Measurements from ENCODE around the gene HSF2BP. TPM values are rescaled to one million over a fixed set of nuclear protein-coding genes. Genes with fewer than 3 reads are reported as not detected.
A peak's percentile ranks its signal among the peaks of the same experiment; 100 is the strongest.

HSF2BP gene
- total and polyA plus RNA-seq, 5 donors: 0.18 to 0.42 (median 0.34) TPM

GRCh38 chr21:43635436-43635835 lies 23.9 kb downstream of the HSF2BP start:
- Histone ChIP-seq H3K4me1 (ENCODE audit: control insufficient read depth, insufficient read depth, low read length) (no peaks in the 10 kb centered on the region), H3K4me3 (ENCODE audit: low read length) (no peak overlapping the region), H3K9me3 (ENCODE audit: control insufficient read depth, low read length) (no peaks in the 10 kb centered on the region), H3K27me3 (ENCODE audit: control insufficient read depth, insufficient read depth) (no peaks in the 10 kb centered on the region), H3K27ac (ENCODE audit: low read length) (no peak overlapping the region)
- DNase-seq: no peak
- WGBS: 96% methylated on average over 7 of the region's 7 CpGs
- no peak for ATAC-seq
- intact Hi-C loops (cut with DNase I): no loop called here

GRCh38 chr21:43634618-43635017 lies 24.7 kb downstream of the HSF2BP start:
- WGBS: 72% methylated on average over 5 of the region's 5 CpGs
- no peak for DNase-seq
- Histone ChIP-seq H3K27ac (ENCODE audit: low read length) (no peak overlapping the region), H3K27me3 (ENCODE audit: control insufficient read depth, insufficient read depth) (no peaks in the 10 kb centered on the region), H3K4me1 (ENCODE audit: control insufficient read depth, insufficient read depth, low read length) (no peaks in the 10 kb centered on the region), H3K4me3 (ENCODE audit: low read length) (no peak overlapping the region), H3K9me3 (ENCODE audit: control insufficient read depth, low read length) (no peaks in the 10 kb centered on the region)
- intact Hi-C loops (cut with DNase I): no loop called here
- ATAC-seq: no peak

GRCh38 chr21:43632373-43632905 lies 26.8 kb downstream of the HSF2BP start:
- WGBS: 65% methylated on average over 5 of the region's 5 CpGs
- H3K27ac ChIP-seq (ENCODE audit: low read length): no peak overlapping the region

GRCh38 chr21:43631411-43632107 lies 27.7 kb downstream of the HSF2BP start:
- DNase-seq (no peak), ATAC-seq (no peak)
- H3K4me3 ChIP-seq (ENCODE audit: low read length): no peak overlapping the region
- H3K9me3 ChIP-seq (ENCODE audit: control insufficient read depth, low read length): no peaks in the 10 kb centered on the region
- no peaks in the 10 kb centered on the region for H3K27me3 ChIP-seq (ENCODE audit: control insufficient read depth, insufficient read depth)
- no peaks in the 10 kb centered on the region for H3K4me1 ChIP-seq (ENCODE audit: control insufficient read depth, insufficient read depth, low read length)
- intact Hi-C loops (cut with DNase I): no loop called here
- 92% methylated on average over 13 of the region's 14 CpGs for WGBS
- no peak overlapping the region for H3K27ac ChIP-seq (ENCODE audit: low read length)

More at GRCh38 chr21:43632373-43632905, 26.8 kb downstream of the HSF2BP start:
- Histone ChIP-seq H3K4me3 (ENCODE audit: low read length) (no peak overlapping the region), H3K27me3 (ENCODE audit: control insufficient read depth, insufficient read depth) (no peaks in the 10 kb centered on the region), H3K9me3 (ENCODE audit: control insufficient read depth, low read length) (no peaks in the 10 kb centered on the region), H3K4me1 (ENCODE audit: control insufficient read depth, insufficient read depth, low read length) (no peaks in the 10 kb centered on the region)
- intact Hi-C loops (cut with DNase I): no loop called here
- no peak for ATAC-seq
- no peak for DNase-seq

- intact Hi-C loops (cut with DNase I): no loop called here
- no peak for ATAC-seq
- DNase-seq: no peak
- Histone ChIP-seq H3K4me3 (ENCODE audit: low read length) (no peak overlapping the region), H3K9me3 (ENCODE audit: control insufficient read depth, low read length) (no peaks in the 10 kb centered on the region), H3K4me1 (ENCODE audit: control insufficient read depth, insufficient read depth, low read length) (no peaks in the 10 kb centered on the region), H3K27ac (ENCODE audit: low read length) (no peak overlapping the region), H3K27me3 (ENCODE audit: control insufficient read depth, insufficient read depth) (no peaks in the 10 kb centered on the region)
- 93% methylated on average over 2 of the region's 2 CpGs for WGBS
These were observed 31.8 kb downstream of the HSF2BP start for GRCh38 chr21:43627527-43627926.

- WGBS: 31% methylated on average over 3 of the region's 3 CpGs
These were observed 32.9 kb downstream of the HSF2BP start for GRCh38 chr21:43626390-43626789.

GRCh38 chr21:43624339-43624738 lies 34.9 kb downstream of the HSF2BP start:
- H3K27ac ChIP-seq (ENCODE audit: low read length): no peak overlapping the region

More at GRCh38 chr21:43626390-43626789, 32.9 kb downstream of the HSF2BP start:
- H3K27me3 ChIP-seq (ENCODE audit: control insufficient read depth, insufficient read depth): no peaks in the 10 kb centered on the region
- DNase-seq (no peak), ATAC-seq (peak in 1 of 2 donors; percentile 64)
- no peak overlapping the region for H3K4me3 ChIP-seq (ENCODE audit: low read length)
- no peak overlapping the region for H3K27ac ChIP-seq (ENCODE audit: low read length)
- H3K4me1 ChIP-seq (ENCODE audit: control insufficient read depth, insufficient read depth, low read length): no peaks in the 10 kb centered on the region
- intact Hi-C loops (cut with DNase I): no loop called here
- no peaks in the 10 kb centered on the region for H3K9me3 ChIP-seq (ENCODE audit: control insufficient read depth, low read length)

GRCh38 chr21:43623588-43623987 lies 35.7 kb downstream of the HSF2BP start:
- no peak overlapping the region for H3K27ac ChIP-seq (ENCODE audit: low read length)
- intact Hi-C loops (cut with DNase I): no loop called here
- no peak overlapping the region for H3K4me3 ChIP-seq (ENCODE audit: low read length)
- ATAC-seq (no peak), DNase-seq (no peak)
- H3K27me3 ChIP-seq (ENCODE audit: control insufficient read depth, insufficient read depth): no peaks in the 10 kb centered on the region
- no peaks in the 10 kb centered on the region for H3K4me1 ChIP-seq (ENCODE audit: control insufficient read depth, insufficient read depth, low read length)
- peaks cover 2% of the 10 kb centered on the region for H3K9me3 ChIP-seq (ENCODE audit: control insufficient read depth, low read length)
- WGBS: 95% methylated on average over 2 of the region's 2 CpGs

More at GRCh38 chr21:43624339-43624738, 34.9 kb downstream of the HSF2BP start:
- no peaks in the 10 kb centered on the region for H3K27me3 ChIP-seq (ENCODE audit: control insufficient read depth, insufficient read depth)
- 85% methylated on average over 4 of the region's 4 CpGs for WGBS
- intact Hi-C loops (cut with DNase I): no loop called here
- no peak overlapping the region for H3K4me3 ChIP-seq (ENCODE audit: low read length)
- DNase-seq (no peak), ATAC-seq (peak in 1 of 2 donors; percentile 31)
- no peaks in the 10 kb centered on the region for H3K4me1 ChIP-seq (ENCODE audit: control insufficient read depth, insufficient read depth, low read length)
- peaks cover 2% of the 10 kb centered on the region for H3K9me3 ChIP-seq (ENCODE audit: control insufficient read depth, low read length)

- Histone ChIP-seq H3K4me3 (ENCODE audit: low read length) (no peak overlapping the region), H3K27me3 (ENCODE audit: control insufficient read depth, insufficient read depth) (no peaks in the 10 kb centered on the region), H3K27ac (ENCODE audit: low read length) (no peak overlapping the region), H3K4me1 (ENCODE audit: control insufficient read depth, insufficient read depth, low read length) (no peaks in the 10 kb centered on the region), H3K9me3 (ENCODE audit: control insufficient read depth, low read length) (peaks cover 2% of the 10 kb centered on the region)
- no peak for ATAC-seq
- 83% methylated on average over 2 of the region's 2 CpGs for WGBS
- no peak for DNase-seq
- intact Hi-C loops (cut with DNase I): no loop called here
These were observed 36.5 kb downstream of the HSF2BP start for GRCh38 chr21:43622796-43623195.

GRCh38 chr21:43619856-43620255 lies 39.4 kb downstream of the HSF2BP start:
- H3K4me3 ChIP-seq (ENCODE audit: low read length): no peak overlapping the region
- no peaks in the 10 kb centered on the region for H3K4me1 ChIP-seq (ENCODE audit: control insufficient read depth, insufficient read depth, low read length)
- ATAC-seq: no peak
- DNase-seq: no peak
- H3K9me3 ChIP-seq (ENCODE audit: control insufficient read depth, low read length): peaks cover 2% of the 10 kb centered on the region
- WGBS: 89% methylated on average over 4 of the region's 4 CpGs
- H3K27me3 ChIP-seq (ENCODE audit: control insufficient read depth, insufficient read depth): no peaks in the 10 kb centered on the region
- H3K27ac ChIP-seq (ENCODE audit: low read length): no peak overlapping the region
- intact Hi-C loops (cut with DNase I): no loop called here

GRCh38 chr21:43619344-43619743 lies 39.9 kb downstream of the HSF2BP start:
- H3K9me3 ChIP-seq (ENCODE audit: control insufficient read depth, low read length): peaks cover 2% of the 10 kb centered on the region
- no peaks in the 10 kb centered on the region for H3K27me3 ChIP-seq (ENCODE audit: control insufficient read depth, insufficient read depth)
- intact Hi-C loops (cut with DNase I): no loop called here
- no peak overlapping the region for H3K4me3 ChIP-seq (ENCODE audit: low read length)
- DNase-seq (no peak), ATAC-seq (no peak)
- H3K4me1 ChIP-seq (ENCODE audit: control insufficient read depth, insufficient read depth, low read length): no peaks in the 10 kb centered on the region
- 93% methylated on average over 4 of the region's 4 CpGs for WGBS
- no peak overlapping the region for H3K27ac ChIP-seq (ENCODE audit: low read length)
